Ishikawa (cell line): ENCODE results near the gene ERBB4.

ENCODE experiments used
- CEBPB ChIP-seq: IDR thresholded peaks from 2 replicates; pipeline ENCODE4 v1.6.1; 2012
- CREB1 ChIP-seq: IDR thresholded peaks from 2 replicates; pipeline ENCODE4 v1.6.1; 2012; ENCODE audit warnings: low read depth
- EGR1 ChIP-seq: IDR thresholded peaks from 2 replicates; pipeline ENCODE4 v1.6.1; 2012
- EP300 ChIP-seq: IDR thresholded peaks from 2 replicates; pipeline ENCODE4 v1.6.1; 2012; ENCODE audit warnings: borderline replicate concordance
- FOXM1 ChIP-seq: IDR thresholded peaks from 2 replicates; pipeline ENCODE4 v1.6.1; 2012; ENCODE audit warnings: low read depth, borderline replicate concordance
- MAX ChIP-seq: IDR thresholded peaks from 2 replicates; pipeline ENCODE4 v1.6.1; 2012
- NFIC ChIP-seq: IDR thresholded peaks from 2 replicates; pipeline ENCODE4 v1.6.1; 2012
- RAD21 ChIP-seq: IDR thresholded peaks from 2 replicates; pipeline ENCODE4 v1.6.1; 2012; ENCODE audit warnings: low read depth
- REST ChIP-seq: IDR thresholded peaks from 2 replicates; pipeline ENCODE4 v1.6.1; 2012; ENCODE audit warnings: low read depth, mild to moderate bottlenecking
- TAF1 ChIP-seq: IDR thresholded peaks from 2 replicates; pipeline ENCODE4 v1.6.1; 2012; ENCODE audit warnings: low read depth, mild to moderate bottlenecking
- TCF12 ChIP-seq: IDR thresholded peaks from 2 replicates; pipeline ENCODE4 v1.6.1; 2012; ENCODE audit warnings: low read depth
- TEAD4 ChIP-seq: IDR thresholded peaks from 2 replicates; pipeline ENCODE4 v1.6.1; 2012
- USF1 ChIP-seq: IDR thresholded peaks from 2 replicates; pipeline ENCODE4 v1.6.1; 2012
- YY1 ChIP-seq: IDR thresholded peaks from 2 replicates; pipeline ENCODE4 v1.6.1; 2012; ENCODE audit warnings: low read depth
- ZBTB7A ChIP-seq: IDR thresholded peaks from 2 replicates; pipeline ENCODE4 v1.6.1; 2012; ENCODE audit warnings: low read depth

ERBB4 gene

GRCh38 chr2:211564441-211564840 is 974.2 kb downstream of the ERBB4 start:
- no peak for TF ChIP-seq ZBTB7A
- no peak for TF ChIP-seq TAF1
- no peak for TF ChIP-seq TEAD4
- no peak for TF ChIP-seq TCF12
- TF ChIP-seq YY1, result no peak
- TF ChIP-seq CEBPB, result no peak

GRCh38 chr2:211545582-211545981 is 993.0 kb downstream of the ERBB4 start:
- TF ChIP-seq MAX (no peak), CEBPB (no peak), TAF1 (no peak), TEAD4 (no peak)

GRCh38 chr2:211534632-211535031 is 1004.0 kb downstream of the ERBB4 start:
- TF ChIP-seq USF1 (no peak), TEAD4 (no peak), MAX (no peak)

- no peak for TF ChIP-seq FOXM1
- TF ChIP-seq RAD21, result no peak
- TF ChIP-seq YY1, result no peak
- no peak for TF ChIP-seq EP300
- no peak for TF ChIP-seq NFIC
- TF ChIP-seq REST, result no peak
- TF ChIP-seq EGR1, result no peak
- TF ChIP-seq MAX, result no peak
- no peak for TF ChIP-seq CREB1
- no peak for TF ChIP-seq TAF1
Observed at GRCh38 chr2:211516537-211516936, 1022.1 kb downstream of the ERBB4 start.

GRCh38 chr2:211514049-211514448 is 1024.6 kb downstream of the ERBB4 start:
- TF ChIP-seq NFIC, result no peak

- TF ChIP-seq ZBTB7A (no peak), REST (0 out of 2 replicates have a peak, but pooled peaks have one; percentile 35)
Observed at GRCh38 chr2:211513446-211513845, 1025.2 kb downstream of the ERBB4 start.

- no peak for TF ChIP-seq FOXM1
- TF ChIP-seq USF1, result no peak
- no peak for TF ChIP-seq CREB1
- no peak for TF ChIP-seq CEBPB
- no peak for TF ChIP-seq TAF1
- no peak for TF ChIP-seq ZBTB7A
- TF ChIP-seq TEAD4, result no peak
- TF ChIP-seq TCF12, result no peak
- TF ChIP-seq REST, result no peak
- TF ChIP-seq YY1, result no peak
- TF ChIP-seq MAX, result no peak
- TF ChIP-seq EP300, result no peak
- no peak for TF ChIP-seq NFIC
- TF ChIP-seq RAD21, result no peak
- TF ChIP-seq EGR1, result no peak
Observed at GRCh38 chr2:211512806-211513205, 1025.8 kb downstream of the ERBB4 start.
